ENCODE measurements around the gene SMC4. TPM values are rescaled to one million over a fixed set of nuclear protein-coding genes. Genes with fewer than 3 reads are reported as not detected.

Gene SMC4
- total RNA-seq, 1 donor from 2014 or later, result 69.4 TPM

- no peak for DNase-seq (ENCODE audit: low spot score)
- H3K9me3 Mint-ChIP-seq (ENCODE audit: unreplicated experiment), result no peaks in the 10 kb centered on the region
- no peak for TF ChIP-seq CTCF (IDR thresholded peaks at IDR 0.05; ENCODE audit: unreplicated experiment)
- H3K4me1 Mint-ChIP-seq (ENCODE audit: unreplicated experiment), result peaks cover 2% of the 10 kb centered on the region
- H3K36me3 Mint-ChIP-seq (ENCODE audit: low read depth, unreplicated experiment), result peaks cover 9% of the 10 kb centered on the region
- H3K27me3 Mint-ChIP-seq (ENCODE audit: unreplicated experiment), result peaks cover 1% of the 10 kb centered on the region
- H3K27ac Mint-ChIP-seq (ENCODE audit: unreplicated experiment), result peak overlapping the region; percentile 67
- no peak overlapping the region for H3K4me3 Mint-ChIP-seq (ENCODE audit: unreplicated experiment)
Observed at GRCh38 chr3:160409812-160410610, 10.6 kb downstream of the SMC4 start.

DNA sequence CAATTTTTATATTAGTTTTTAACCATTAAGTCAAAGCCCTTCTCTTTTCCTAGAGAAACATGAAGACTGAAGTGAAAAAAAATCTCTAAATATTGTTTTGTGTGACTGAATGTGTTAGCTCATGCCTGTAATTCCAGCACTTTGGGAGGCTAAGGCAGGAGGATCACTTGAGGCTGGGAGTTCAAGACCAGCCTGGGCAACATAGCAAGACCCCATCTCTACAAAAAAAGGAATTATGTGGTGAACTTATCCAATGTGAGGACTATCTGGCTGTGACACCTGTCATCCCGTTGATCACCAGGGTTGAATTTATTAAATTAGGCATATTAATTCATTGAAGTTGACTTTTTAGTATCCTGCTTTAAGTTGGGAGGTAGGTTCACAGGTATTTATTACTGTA is 13.0 kb downstream of the SMC4 start:
- H3K36me3 Mint-ChIP-seq (ENCODE audit: low read depth, unreplicated experiment), result peaks cover 9% of the 10 kb centered on the region
- H3K9me3 Mint-ChIP-seq (ENCODE audit: unreplicated experiment), result no peaks in the 10 kb centered on the region
- H3K27me3 Mint-ChIP-seq (ENCODE audit: unreplicated experiment), result peaks cover 1% of the 10 kb centered on the region
- DNase-seq (ENCODE audit: low spot score), result no peak
- no peak for TF ChIP-seq CTCF (IDR thresholded peaks at IDR 0.05; ENCODE audit: unreplicated experiment)
- peaks cover 14% of the 10 kb centered on the region for H3K4me1 Mint-ChIP-seq (ENCODE audit: unreplicated experiment)
- H3K4me3 Mint-ChIP-seq (ENCODE audit: unreplicated experiment), result no peak overlapping the region
- H3K27ac Mint-ChIP-seq (ENCODE audit: unreplicated experiment), result no peak overlapping the region

DNA sequence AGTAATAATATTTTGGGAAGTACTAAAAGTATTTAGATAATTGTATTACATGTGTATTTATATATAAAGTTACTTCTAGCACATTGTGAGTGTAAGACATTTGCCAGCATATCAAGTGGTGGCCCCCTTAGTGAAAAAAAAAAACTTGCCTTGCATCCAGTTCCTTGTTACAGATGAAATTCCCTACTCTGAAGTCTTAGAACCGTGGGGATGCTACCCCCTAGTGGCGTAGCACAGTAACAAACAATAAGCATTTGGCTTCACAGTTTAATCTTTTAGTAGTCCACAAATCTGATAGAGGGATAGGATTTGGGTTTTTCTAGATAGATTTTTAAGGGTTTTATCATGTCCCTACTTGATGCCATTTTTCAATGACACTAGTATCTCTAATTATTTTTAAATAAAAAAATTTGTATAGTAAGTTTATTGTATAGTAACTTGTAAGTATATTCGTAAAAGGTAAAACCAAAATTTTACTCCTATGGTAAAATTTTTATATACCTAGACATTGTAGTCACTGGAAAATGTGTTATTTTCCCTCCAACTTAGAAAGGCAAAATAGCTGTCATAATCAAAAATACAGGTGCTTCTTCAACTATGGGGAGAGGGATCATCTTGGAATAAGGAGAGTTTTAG is 14.3 kb downstream of the SMC4 start:
- peak; percentile 80 for TF ChIP-seq CTCF (IDR thresholded peaks at IDR 0.05; ENCODE audit: unreplicated experiment)
- peak; percentile 79 for DNase-seq (ENCODE audit: low spot score)
- H3K4me3 Mint-ChIP-seq (ENCODE audit: unreplicated experiment), result no peak overlapping the region
- no peak overlapping the region for H3K27ac Mint-ChIP-seq (ENCODE audit: unreplicated experiment)
- H3K36me3 Mint-ChIP-seq (ENCODE audit: low read depth, unreplicated experiment), result peaks cover 9% of the 10 kb centered on the region
- H3K9me3 Mint-ChIP-seq (ENCODE audit: unreplicated experiment), result no peaks in the 10 kb centered on the region
- no peaks in the 10 kb centered on the region for H3K27me3 Mint-ChIP-seq (ENCODE audit: unreplicated experiment)
- peaks cover 15% of the 10 kb centered on the region for H3K4me1 Mint-ChIP-seq (ENCODE audit: unreplicated experiment)

DNA sequence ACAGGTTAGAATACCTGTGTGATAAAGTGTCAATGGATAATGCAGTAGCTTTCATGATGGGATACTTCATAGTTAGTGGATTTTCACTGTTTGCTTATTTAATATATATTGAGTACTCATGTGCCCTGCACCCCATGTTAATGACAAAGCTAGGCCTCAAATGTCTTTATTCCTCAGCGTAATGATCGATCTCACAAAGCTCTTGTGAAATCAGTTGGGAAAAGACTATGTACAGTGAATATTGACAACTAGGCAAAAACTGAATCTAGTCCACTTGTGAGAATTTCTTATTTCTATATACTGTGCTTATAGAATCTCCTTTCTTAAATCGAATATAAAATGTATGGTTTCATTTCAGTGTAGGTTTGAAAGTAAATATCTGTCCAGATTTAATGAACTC is 17.9 kb downstream of the SMC4 start:
- DNase-seq (ENCODE audit: low spot score), result no peak
- peaks cover 15% of the 10 kb centered on the region for H3K4me1 Mint-ChIP-seq (ENCODE audit: unreplicated experiment)
- H3K4me3 Mint-ChIP-seq (ENCODE audit: unreplicated experiment), result no peak overlapping the region
- no peak overlapping the region for H3K27ac Mint-ChIP-seq (ENCODE audit: unreplicated experiment)
- TF ChIP-seq CTCF (IDR thresholded peaks at IDR 0.05; ENCODE audit: unreplicated experiment), result no peak
- H3K9me3 Mint-ChIP-seq (ENCODE audit: unreplicated experiment), result no peaks in the 10 kb centered on the region
- no peaks in the 10 kb centered on the region for H3K27me3 Mint-ChIP-seq (ENCODE audit: unreplicated experiment)
- peaks cover 4% of the 10 kb centered on the region for H3K36me3 Mint-ChIP-seq (ENCODE audit: low read depth, unreplicated experiment)

DNA sequence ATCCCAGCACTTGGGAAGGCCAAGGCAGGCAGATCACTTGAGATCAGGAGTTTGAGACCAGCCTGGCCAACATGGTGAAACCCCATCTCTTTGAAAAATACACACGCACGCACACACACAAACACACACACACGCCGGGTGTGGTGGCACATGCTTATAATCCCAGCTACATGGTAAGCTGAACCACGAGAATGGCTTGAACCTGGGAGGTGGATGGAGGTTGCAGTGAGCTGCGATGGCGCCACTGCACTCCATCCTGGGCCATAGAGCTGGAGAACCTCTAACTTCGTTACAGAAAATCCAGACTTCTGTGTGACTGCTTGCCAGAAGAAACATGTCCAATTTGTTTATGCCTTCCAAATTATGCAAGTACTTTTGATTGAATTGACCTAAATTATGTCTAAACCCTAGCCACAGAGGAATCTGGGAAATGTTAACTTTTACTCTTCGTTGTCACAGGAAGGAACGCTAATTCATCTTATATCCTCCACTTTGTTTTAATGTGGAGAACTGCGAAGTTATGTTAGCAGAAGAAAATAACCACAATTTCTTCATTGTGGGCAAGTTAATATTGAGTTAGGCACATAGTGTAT is 28.5 kb downstream of the SMC4 start:
- no peaks in the 10 kb centered on the region for H3K9me3 Mint-ChIP-seq (ENCODE audit: unreplicated experiment)
- no peak for TF ChIP-seq CTCF (IDR thresholded peaks at IDR 0.05; ENCODE audit: unreplicated experiment)
- H3K36me3 Mint-ChIP-seq (ENCODE audit: low read depth, unreplicated experiment), result peaks cover 11% of the 10 kb centered on the region
- H3K27ac Mint-ChIP-seq (ENCODE audit: unreplicated experiment), result no peak overlapping the region
- no peak overlapping the region for H3K4me3 Mint-ChIP-seq (ENCODE audit: unreplicated experiment)
- H3K27me3 Mint-ChIP-seq (ENCODE audit: unreplicated experiment), result peaks cover 1% of the 10 kb centered on the region
- DNase-seq (ENCODE audit: low spot score), result no peak
- H3K4me1 Mint-ChIP-seq (ENCODE audit: unreplicated experiment), result no peaks in the 10 kb centered on the region
